Measurements from ENCODE around the gene ZNF326.
"Not testable (repeated sequence)": the region's sequence is repeated elsewhere in the genome, so short reads cannot be mapped to it uniquely, and the experiment has no call there.

The ZNF326 gene

DNA sequence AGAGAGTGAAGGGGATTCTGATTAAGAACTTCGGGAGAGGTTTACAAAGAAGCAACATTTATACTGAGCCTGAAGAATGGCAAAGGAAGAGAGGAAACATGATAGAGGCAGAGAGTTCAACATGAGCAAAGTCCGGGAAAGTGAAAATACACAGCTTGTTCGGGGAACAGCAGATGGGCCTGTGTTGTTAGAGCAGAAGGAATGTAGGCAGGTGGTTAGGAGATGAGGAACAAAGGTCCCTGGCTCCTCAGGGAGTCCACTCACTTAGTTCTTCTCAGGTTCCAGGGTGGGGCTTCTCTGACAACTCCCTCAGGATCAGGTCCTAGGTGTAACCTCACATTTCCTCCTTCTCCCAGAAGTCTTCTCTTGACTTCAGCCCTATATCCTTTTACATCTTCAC is 5.1 kb upstream of the ZNF326 start:
- Histone ChIP-seq H3K9me3 (ENCODE audit: control insufficient read depth, insufficient read depth, low read length) (no peaks in the 10 kb centered on the region), H3K36me3 (ENCODE audit: control insufficient read depth, insufficient read depth, low read length) (no peaks in the 10 kb centered on the region), H3K4me3 (ENCODE audit: low read depth, low read length) (no peak overlapping the region), H3K27me3 (ENCODE audit: control insufficient read depth, insufficient read depth, low read length) (no peaks in the 10 kb centered on the region), H3K4me1 (ENCODE audit: control insufficient read depth, insufficient read depth, low read length) (peaks cover 13% of the 10 kb centered on the region), H3K9ac (ENCODE audit: low read depth, low read length) (no peak overlapping the region)

- H3K9ac ChIP-seq (ENCODE audit: low read depth, low read length) = no peak overlapping the region
- peaks cover 13% of the 10 kb centered on the region for H3K4me1 ChIP-seq (ENCODE audit: control insufficient read depth, insufficient read depth, low read length)
- no peaks in the 10 kb centered on the region for H3K36me3 ChIP-seq (ENCODE audit: control insufficient read depth, insufficient read depth, low read length)
- no peak overlapping the region for H3K4me3 ChIP-seq (ENCODE audit: low read depth, low read length)
- H3K27me3 ChIP-seq (ENCODE audit: control insufficient read depth, insufficient read depth, low read length) = no peaks in the 10 kb centered on the region
- no peaks in the 10 kb centered on the region for H3K9me3 ChIP-seq (ENCODE audit: control insufficient read depth, insufficient read depth, low read length)
Observed at GRCh38 chr1:89990976-89991831, 3.7 kb upstream of the ZNF326 start.

- H3K36me3 ChIP-seq (ENCODE audit: control insufficient read depth, insufficient read depth, low read length) = no peaks in the 10 kb centered on the region
- peaks cover 18% of the 10 kb centered on the region for H3K4me1 ChIP-seq (ENCODE audit: control insufficient read depth, insufficient read depth, low read length)
- no peaks in the 10 kb centered on the region for H3K27me3 ChIP-seq (ENCODE audit: control insufficient read depth, insufficient read depth, low read length)
Observed at GRCh38 chr1:89993541-89993940, 1.4 kb upstream of the ZNF326 start.

GRCh38 chr1:89994231-89994804 is 592 bp upstream of the ZNF326 start:
- peak overlapping the region; percentile 47 for H3K4me3 ChIP-seq (ENCODE audit: low read depth, low read length)
- H3K4me1 ChIP-seq (ENCODE audit: control insufficient read depth, insufficient read depth, low read length) = peaks cover 18% of the 10 kb centered on the region
- H3K36me3 ChIP-seq (ENCODE audit: control insufficient read depth, insufficient read depth, low read length) = no peaks in the 10 kb centered on the region
- no peaks in the 10 kb centered on the region for H3K27me3 ChIP-seq (ENCODE audit: control insufficient read depth, insufficient read depth, low read length)
- H3K9ac ChIP-seq (ENCODE audit: low read depth, low read length) = peak overlapping the region; percentile 38
- H3K9me3 ChIP-seq (ENCODE audit: control insufficient read depth, insufficient read depth, low read length) = no peaks in the 10 kb centered on the region

More at GRCh38 chr1:89993541-89993940, 1.4 kb upstream of the ZNF326 start:
- H3K4me3 ChIP-seq (ENCODE audit: low read depth, low read length) = no peak overlapping the region
- no peak overlapping the region for H3K9ac ChIP-seq (ENCODE audit: low read depth, low read length)
- no peaks in the 10 kb centered on the region for H3K9me3 ChIP-seq (ENCODE audit: control insufficient read depth, insufficient read depth, low read length)

GRCh38 chr1:89995598-89996449 is 914 bp downstream of the ZNF326 start:
- Histone ChIP-seq H3K36me3 (ENCODE audit: control insufficient read depth, insufficient read depth, low read length) (no peaks in the 10 kb centered on the region), H3K4me3 (ENCODE audit: low read depth, low read length) (peak overlapping the region; percentile 47), H3K9me3 (ENCODE audit: control insufficient read depth, insufficient read depth, low read length) (no peaks in the 10 kb centered on the region), H3K27me3 (ENCODE audit: control insufficient read depth, insufficient read depth, low read length) (no peaks in the 10 kb centered on the region), H3K9ac (ENCODE audit: low read depth, low read length) (peak overlapping the region; percentile 88), H3K4me1 (ENCODE audit: control insufficient read depth, insufficient read depth, low read length) (peaks cover 8% of the 10 kb centered on the region)

DNA sequence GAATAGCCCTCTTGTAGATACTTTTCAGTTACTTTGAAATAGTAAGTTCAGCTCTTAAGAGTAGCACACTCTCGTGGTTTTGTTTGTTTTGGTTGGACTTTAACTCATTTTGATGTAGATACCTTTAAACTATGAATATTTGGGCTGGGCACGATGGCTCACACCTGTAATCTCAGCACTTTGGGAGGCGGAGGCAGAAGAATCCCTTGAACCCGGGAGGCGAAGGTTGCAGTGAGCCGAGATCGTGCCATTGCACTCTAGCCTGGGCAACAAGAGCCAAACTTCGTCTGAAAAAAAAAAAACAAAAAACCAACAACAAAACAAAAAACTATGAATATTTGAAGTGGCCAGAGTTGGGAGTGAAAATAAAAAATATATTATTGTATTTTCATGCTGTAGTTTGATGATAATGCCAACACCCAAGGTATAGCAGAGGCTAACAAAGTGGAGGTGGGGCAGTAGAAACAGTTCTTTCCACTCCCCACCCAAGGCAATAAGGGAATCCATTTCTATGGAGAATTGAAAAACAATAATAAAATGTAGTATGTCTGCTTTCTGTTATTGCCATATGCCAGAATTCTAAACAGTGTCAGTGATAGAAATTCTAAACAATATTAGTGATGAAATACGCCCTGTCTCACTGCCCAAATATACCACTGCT is 1.7 kb downstream of the ZNF326 start:
- no peaks in the 10 kb centered on the region for H3K36me3 ChIP-seq (ENCODE audit: control insufficient read depth, insufficient read depth, low read length)
- H3K4me3 ChIP-seq (ENCODE audit: low read depth, low read length) = peak overlapping the region; percentile 47
- peaks cover 5% of the 10 kb centered on the region for H3K4me1 ChIP-seq (ENCODE audit: control insufficient read depth, insufficient read depth, low read length)
- H3K9ac ChIP-seq (ENCODE audit: low read depth, low read length) = peak overlapping the region; percentile 32
- H3K27me3 ChIP-seq (ENCODE audit: control insufficient read depth, insufficient read depth, low read length) = no peaks in the 10 kb centered on the region
- H3K9me3 ChIP-seq (ENCODE audit: control insufficient read depth, insufficient read depth, low read length) = no peaks in the 10 kb centered on the region

GRCh38 chr1:89997152-89997551 is 2.2 kb downstream of the ZNF326 start:
- not testable (repeated sequence) for H3K9ac ChIP-seq (ENCODE audit: low read depth, low read length); H3K27me3 ChIP-seq (ENCODE audit: control insufficient read depth, insufficient read depth, low read length); H3K4me3 ChIP-seq (ENCODE audit: low read depth, low read length); H3K36me3 ChIP-seq (ENCODE audit: control insufficient read depth, insufficient read depth, low read length); H3K9me3 ChIP-seq (ENCODE audit: control insufficient read depth, insufficient read depth, low read length); H3K4me1 ChIP-seq (ENCODE audit: control insufficient read depth, insufficient read depth, low read length)

- Histone ChIP-seq H3K36me3 (ENCODE audit: control insufficient read depth, insufficient read depth, low read length) (no peaks in the 10 kb centered on the region), H3K4me1 (ENCODE audit: control insufficient read depth, insufficient read depth, low read length) (peaks cover 5% of the 10 kb centered on the region), H3K4me3 (ENCODE audit: low read depth, low read length) (no peak overlapping the region)
Observed at GRCh38 chr1:89998306-89998705, 3.4 kb downstream of the ZNF326 start.

GRCh38 chr1:89999208-89999607 is 4.3 kb downstream of the ZNF326 start:
- Histone ChIP-seq H3K4me1 (ENCODE audit: control insufficient read depth, insufficient read depth, low read length) (peaks cover 5% of the 10 kb centered on the region), H3K36me3 (ENCODE audit: control insufficient read depth, insufficient read depth, low read length) (no peaks in the 10 kb centered on the region), H3K9me3 (ENCODE audit: control insufficient read depth, insufficient read depth, low read length) (no peaks in the 10 kb centered on the region), H3K4me3 (ENCODE audit: low read depth, low read length) (no peak overlapping the region), H3K27me3 (ENCODE audit: control insufficient read depth, insufficient read depth, low read length) (no peaks in the 10 kb centered on the region), H3K9ac (ENCODE audit: low read depth, low read length) (no peak overlapping the region)

More at GRCh38 chr1:89998306-89998705, 3.4 kb downstream of the ZNF326 start:
- H3K27me3 ChIP-seq (ENCODE audit: control insufficient read depth, insufficient read depth, low read length) = no peaks in the 10 kb centered on the region
- H3K9me3 ChIP-seq (ENCODE audit: control insufficient read depth, insufficient read depth, low read length) = no peaks in the 10 kb centered on the region
- no peak overlapping the region for H3K9ac ChIP-seq (ENCODE audit: low read depth, low read length)

GRCh38 chr1:89999628-90000027 is 4.7 kb downstream of the ZNF326 start:
- Histone ChIP-seq H3K4me1 (ENCODE audit: control insufficient read depth, insufficient read depth, low read length) (peaks cover 5% of the 10 kb centered on the region), H3K9me3 (ENCODE audit: control insufficient read depth, insufficient read depth, low read length) (no peaks in the 10 kb centered on the region), H3K4me3 (ENCODE audit: low read depth, low read length) (no peak overlapping the region), H3K36me3 (ENCODE audit: control insufficient read depth, insufficient read depth, low read length) (no peaks in the 10 kb centered on the region), H3K27me3 (ENCODE audit: control insufficient read depth, insufficient read depth, low read length) (no peaks in the 10 kb centered on the region), H3K9ac (ENCODE audit: low read depth, low read length) (no peak overlapping the region)

- Histone ChIP-seq H3K36me3 (ENCODE audit: control insufficient read depth, insufficient read depth, low read length) (no peaks in the 10 kb centered on the region), H3K9ac (ENCODE audit: low read depth, low read length) (no peak overlapping the region), H3K27me3 (ENCODE audit: control insufficient read depth, insufficient read depth, low read length) (no peaks in the 10 kb centered on the region), H3K9me3 (ENCODE audit: control insufficient read depth, insufficient read depth, low read length) (no peaks in the 10 kb centered on the region), H3K4me1 (ENCODE audit: control insufficient read depth, insufficient read depth, low read length) (peaks cover 5% of the 10 kb centered on the region), H3K4me3 (ENCODE audit: low read depth, low read length) (no peak overlapping the region)
Observed at GRCh38 chr1:90000934-90001676, 6.2 kb downstream of the ZNF326 start.
